SHP77 (cell line): ENCODE data around the gene TGDS.

Experiments used
- DNase-seq, 2 experiments: peaks; one replicate each; lab custom pipeline; 2025; lab: John Stamatoyannopoulos, UW

TGDS gene

GRCh38 chr13:94599877-94600276 is 3.9 kb upstream of the TGDS start:
- no peak for DNase-seq

GRCh38 chr13:94598281-94598680 is 2.3 kb upstream of the TGDS start:
- DNase-seq: no peak

DNA sequence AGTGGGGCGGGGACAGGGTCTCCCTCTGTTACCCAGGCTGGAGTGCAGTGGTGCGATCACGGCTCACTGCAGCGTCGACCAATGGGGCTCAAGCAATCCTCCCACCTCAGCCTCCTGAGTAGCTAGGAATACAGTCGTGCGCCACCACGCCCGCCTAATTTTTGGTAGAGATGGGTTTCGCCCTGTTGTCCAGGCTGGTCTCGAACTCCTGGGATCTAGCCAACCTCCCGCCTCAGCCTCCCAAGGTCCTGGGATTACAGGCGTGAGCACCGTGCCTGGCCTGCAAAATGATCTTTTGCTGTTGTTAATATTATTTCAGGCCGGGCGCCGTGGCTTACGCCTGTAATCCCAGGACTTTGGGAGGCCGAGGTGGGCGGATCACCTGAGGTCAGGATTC is 621 bp upstream of the TGDS start:
- DNase-seq: no peak

DNA sequence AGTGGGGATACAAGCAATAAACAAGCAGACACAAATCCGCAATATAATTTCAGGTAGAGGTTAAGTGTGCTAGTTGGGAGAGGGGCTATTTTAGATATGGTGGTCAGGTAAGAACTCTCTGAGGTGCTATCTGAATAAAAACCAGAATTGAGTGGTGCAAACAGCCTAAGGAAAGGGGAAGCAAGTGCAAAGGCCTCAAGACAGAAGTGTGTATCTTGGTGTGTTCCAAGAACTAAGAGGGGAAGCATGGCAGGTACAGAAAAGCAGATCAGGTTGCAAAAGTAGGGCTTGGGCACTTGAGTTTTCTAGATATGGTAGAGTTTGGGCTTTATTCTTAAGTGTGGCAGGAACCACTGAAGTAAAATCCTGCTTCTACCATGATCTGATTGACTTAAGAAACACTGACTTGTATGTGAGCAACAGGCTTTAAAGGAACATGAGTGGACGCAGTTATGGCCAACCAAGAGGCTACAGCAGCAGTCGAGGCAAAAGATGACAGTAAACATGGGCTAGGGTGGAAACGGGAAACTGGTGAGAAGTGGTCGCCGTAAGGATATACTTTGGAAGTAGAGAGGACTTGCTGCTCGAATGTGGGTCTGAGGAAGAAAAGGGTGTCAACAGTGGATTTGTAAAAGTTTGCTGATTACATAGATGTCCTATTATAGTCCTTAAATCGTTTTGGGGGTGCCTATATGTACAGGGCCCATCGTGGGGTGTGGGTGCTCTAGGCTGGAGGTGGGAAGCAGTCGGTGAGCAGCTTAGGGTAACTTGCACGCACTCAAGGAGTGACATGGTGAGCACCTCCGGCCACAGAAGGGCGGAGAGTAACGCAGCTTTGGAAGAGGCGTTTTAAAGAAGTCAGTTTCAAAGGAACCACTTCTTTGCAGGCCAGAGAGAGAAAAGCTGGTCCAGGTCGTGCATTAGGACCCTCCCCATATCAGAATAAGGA is 677 bp downstream of the TGDS start:
- DNase-seq: peak in 1 of 2 experiments; percentile 16

GRCh38 chr13:94590744-94591143 is 5.2 kb downstream of the TGDS start:
- DNase-seq: no peak

GRCh38 chr13:94588541-94588940 is 7.4 kb downstream of the TGDS start:
- DNase-seq: no peak

- no peak for DNase-seq
Observed at GRCh38 chr13:94586371-94586770, 9.6 kb downstream of the TGDS start.

DNA sequence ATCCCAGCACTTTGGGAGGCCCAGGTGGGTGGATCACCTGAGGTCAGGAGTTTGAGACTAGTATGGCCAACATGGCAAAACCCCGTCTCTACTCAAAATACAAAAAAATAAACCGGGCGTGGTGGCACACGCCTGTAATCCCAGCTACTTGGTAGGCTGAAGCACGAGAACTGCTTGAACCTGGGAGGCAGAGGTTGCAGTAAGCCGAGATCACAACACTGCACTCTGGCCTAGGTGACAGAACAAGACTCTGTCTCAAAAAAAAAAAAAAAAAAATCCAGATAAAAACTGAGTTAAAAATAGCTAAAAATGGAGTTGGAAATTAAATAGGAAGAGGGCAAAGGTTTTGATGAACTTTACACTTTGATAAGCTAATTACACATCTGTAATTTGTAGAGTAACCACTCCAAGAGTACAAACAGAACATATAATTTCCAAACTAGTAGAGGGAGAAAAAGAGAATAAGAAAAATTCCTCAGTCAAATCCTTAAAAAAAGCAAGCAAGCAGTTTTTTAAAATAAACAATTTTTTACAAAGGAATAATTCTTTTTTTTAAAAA is 10.3 kb downstream of the TGDS start:
- no peak for DNase-seq

DNA sequence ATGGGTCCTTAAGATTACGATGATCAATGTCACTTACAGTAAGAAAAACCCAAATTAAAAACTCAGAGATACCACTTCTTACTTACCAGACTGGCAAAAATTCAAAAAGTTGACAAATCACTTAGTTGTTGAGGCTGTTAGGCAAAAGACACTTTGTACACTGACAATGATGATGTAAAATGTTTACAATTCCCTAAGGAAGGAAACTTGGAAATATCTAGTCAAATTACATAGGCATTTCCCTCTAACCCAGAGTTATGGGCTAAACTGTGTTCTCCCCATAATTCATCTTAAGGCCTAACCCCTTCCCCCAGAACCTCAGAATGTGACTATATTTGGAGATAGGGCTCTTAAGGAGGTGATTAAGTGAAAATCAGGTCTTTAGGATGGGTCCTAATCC is 12.0 kb downstream of the TGDS start:
- DNase-seq: no peak

DNA sequence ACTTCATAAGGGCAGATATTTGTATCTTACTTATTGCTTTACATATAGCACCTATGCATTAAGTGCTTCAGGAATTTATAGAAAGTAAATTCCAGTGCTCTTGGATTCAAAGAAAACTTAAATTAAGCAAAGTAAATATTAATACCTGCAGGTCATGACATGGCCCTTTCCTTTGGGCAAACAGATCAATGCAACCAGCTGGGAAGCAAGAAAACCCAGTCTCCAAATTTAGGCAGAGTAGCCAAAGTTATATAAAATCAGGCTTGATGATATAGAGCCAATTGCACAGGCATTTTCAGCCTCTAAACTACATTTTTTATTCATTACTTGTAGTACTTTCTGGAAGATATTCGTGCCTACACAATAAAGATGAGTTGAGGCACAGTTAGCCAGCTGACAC is 16.9 kb downstream of the TGDS start:
- no peak for DNase-seq

- no peak for DNase-seq
Observed at GRCh38 chr13:94569615-94570014, 26.3 kb downstream of the TGDS start.

GRCh38 chr13:94568443-94568842 is 27.5 kb downstream of the TGDS start:
- DNase-seq: no peak

GRCh38 chr13:94567581-94567980 is 28.4 kb downstream of the TGDS start:
- DNase-seq: no peak

- DNase-seq: no peak
Observed at GRCh38 chr13:94561126-94561525, 34.8 kb downstream of the TGDS start.

DNA sequence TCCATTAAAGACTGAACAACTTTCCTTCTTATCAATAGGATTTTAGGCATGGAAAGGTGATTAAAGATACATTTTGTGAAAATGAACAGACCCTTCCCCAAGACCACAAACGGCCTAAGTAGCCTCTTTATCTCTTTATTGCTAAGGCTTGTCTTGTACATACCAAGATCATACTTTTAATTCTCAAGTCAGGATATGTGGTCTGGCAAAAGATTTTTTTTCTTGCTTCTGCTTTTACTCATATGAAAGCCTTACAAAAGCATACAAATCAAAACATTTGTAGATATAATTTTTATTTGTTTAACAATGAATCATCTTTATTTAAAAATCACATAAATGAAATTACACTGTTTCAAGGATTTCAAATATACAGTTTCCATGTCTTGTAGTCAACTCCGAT is 35.8 kb downstream of the TGDS start:
- DNase-seq: no peak

- DNase-seq: no peak
Observed at GRCh38 chr13:94559222-94559795, 36.6 kb downstream of the TGDS start.

DNA sequence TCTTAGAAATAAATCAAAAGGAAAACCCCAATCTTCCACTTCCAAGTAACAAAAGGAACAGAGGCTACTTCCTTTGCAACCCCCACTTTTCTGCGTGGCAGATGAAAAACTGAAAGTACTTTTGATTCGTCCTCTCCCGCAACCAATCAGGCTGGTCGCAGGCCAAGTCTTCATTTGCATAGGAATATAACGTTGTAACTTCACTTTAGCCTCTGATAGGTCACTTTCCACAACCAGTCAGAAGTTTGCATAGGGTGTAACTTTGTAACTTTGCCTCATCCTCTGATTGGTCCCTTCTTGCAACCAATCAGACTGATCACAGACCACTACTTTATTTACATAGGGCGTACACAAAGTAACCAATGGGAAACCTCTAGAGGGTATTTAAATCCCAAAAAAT is 37.2 kb downstream of the TGDS start:
- no peak for DNase-seq

- DNase-seq: no peak
Observed at GRCh38 chr13:94557684-94558235, 38.2 kb downstream of the TGDS start.

DNA sequence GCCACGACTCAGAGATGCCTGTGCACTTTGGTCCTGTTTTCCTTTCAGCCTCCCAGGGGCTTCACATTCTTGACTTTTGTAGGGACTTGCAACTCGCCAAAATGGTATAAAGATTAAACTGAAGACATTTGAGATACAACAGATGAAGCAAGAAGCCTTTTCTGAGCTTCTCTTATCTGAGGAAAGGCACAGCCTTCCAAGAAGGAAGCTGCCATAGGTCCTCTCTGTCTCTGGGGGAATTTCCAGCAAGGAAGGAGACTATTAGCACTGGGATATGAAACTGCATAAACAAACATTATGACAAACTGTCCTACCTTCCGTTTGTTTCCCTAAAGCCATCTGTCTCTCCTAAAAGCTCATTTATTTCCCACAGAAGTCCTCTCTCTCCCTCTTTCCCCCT is 39.3 kb downstream of the TGDS start:
- no peak for DNase-seq

DNA sequence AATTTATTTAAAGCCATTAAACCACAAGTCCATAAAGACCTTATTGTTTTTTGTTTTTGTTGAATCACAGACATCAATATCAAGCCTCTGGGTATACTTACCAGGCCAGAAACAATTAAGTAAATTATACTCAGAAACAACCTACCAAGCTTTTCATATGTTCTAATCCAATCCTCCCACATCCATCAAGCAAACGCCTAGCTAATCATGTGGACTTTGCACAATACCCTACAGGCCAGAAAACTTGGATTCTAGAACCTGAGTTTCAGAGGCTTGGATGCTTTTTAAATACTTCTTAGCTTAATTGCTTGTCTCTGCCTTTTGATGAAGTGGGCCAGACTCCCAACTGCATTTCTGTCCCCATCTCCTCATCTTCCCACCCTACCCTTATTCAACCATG is 39.9 kb downstream of the TGDS start:
- DNase-seq: no peak

DNA sequence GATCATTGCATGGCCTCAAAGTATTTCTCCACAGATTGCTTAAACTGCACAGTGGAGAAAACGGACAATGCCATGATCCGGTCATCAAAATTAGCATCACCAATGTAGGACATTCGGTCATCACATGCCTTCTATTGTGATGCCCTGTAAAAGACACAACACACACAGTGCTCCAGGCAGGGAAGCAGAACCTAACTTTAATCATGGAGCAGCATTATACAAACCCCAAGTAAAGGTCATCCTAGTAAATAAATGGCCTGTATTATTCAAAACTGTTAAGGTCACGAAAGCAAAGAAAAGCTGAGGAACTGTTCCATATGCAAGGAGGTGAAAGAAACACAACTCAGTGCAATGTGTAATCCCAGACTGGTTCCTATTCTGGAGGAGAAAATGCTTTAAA is 42.2 kb downstream of the TGDS start:
- no peak for DNase-seq

GRCh38 chr13:94552095-94552494 is 43.9 kb downstream of the TGDS start:
- no peak for DNase-seq
